Stimulated activated effector memory CD8-positive, alpha-beta T cell treated with anti-CD3 and anti-CD28 coated beads, Interleukin-12 subunit alpha, Interleukin-12 subunit beta, amount 100 ng/mL, for 72 hours (primary cell): ENCODE measurements around the gene GUCY2F.

ENCODE experiments used
- ATAC-seq: fragments of 150-1000 bp; cut with Tn5 transposase; 2 replicates; pipeline ENCODE4 v1.10.0; 2021
- DNase-seq, 2 donors: peaks; one replicate each; pipeline ENCODE4 v3.0.0; 2021 to 2022; ENCODE audit warnings: low spot score in 2 of 2
- H3K27ac Mint-ChIP-seq: one replicate; pipeline ENCODE4 v1.8.0; 2022; ENCODE audit warnings: mild to moderate bottlenecking, mixed read lengths
- H3K36me3 Mint-ChIP-seq: one replicate; pipeline ENCODE4 v1.8.0; 2022; ENCODE audit warnings: mild to moderate bottlenecking, mixed read lengths
- H3K4me1 Mint-ChIP-seq: one replicate; pipeline ENCODE4 v1.8.0; 2022; ENCODE audit warnings: mixed read lengths
- H3K4me3 Mint-ChIP-seq: one replicate; pipeline ENCODE4 v1.8.0; 2022; ENCODE audit warnings: mild to moderate bottlenecking, mixed read lengths
- H3K9me3 Mint-ChIP-seq: one replicate; pipeline ENCODE4 v1.8.0; 2022; ENCODE audit warnings: mixed read lengths

GUCY2F gene

DNA sequence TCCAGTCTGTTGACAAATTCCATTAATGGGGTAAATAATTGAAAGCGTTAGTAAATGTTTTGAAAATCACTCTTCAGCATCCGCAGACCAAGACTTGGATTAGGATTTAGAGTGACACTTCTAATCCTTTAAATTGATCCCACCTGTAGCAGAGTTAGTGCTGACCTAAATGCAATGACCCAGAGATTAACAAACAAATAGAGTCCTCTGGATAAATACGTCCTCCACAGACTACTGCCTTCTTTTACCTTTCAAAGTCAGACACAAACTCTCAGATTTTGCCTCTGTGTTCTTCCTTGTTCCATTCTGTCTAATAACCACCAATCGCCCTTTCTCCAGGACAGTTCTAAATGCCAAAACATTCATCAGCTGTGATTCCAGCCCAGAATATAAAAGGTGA, at the start of gene GUCY2F:
Gene GUCY2F (minus strand): TSS at position 101 of the 400 bp plus-strand sequence. CDS start 6,150 bp downstream, outside the sequence.
- H3K4me3 Mint-ChIP-seq, result no peak within 1 kb of the TSS
- no peaks in the 10 kb centered on the region for H3K9me3 Mint-ChIP-seq
- H3K27ac Mint-ChIP-seq, result no peak within 1 kb of the TSS
- H3K4me1 Mint-ChIP-seq, result no peaks in the 10 kb centered on the region
- no peaks in the 10 kb centered on the region for H3K36me3 Mint-ChIP-seq
- DNase-seq (no peak), ATAC-seq (no peak)

DNA sequence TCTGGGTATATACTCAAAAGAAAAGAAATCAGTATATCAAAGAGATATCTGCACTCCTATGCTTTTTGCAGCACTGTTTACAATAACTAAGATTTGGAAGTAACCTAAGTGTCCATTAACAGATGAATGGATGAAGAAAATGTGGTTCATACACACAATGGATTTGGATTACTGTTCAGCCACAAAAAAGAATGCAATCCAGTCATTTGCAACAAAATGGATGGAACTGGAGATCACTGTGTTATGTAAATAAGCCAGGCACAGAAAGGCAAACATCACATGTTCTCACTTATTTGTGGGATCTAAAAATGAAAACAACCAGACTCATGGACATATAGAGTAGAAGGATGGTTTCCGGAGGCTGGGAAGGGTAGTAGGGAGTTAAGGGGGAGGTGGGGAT, 37.1 kb upstream of the GUCY2F start:
- H3K36me3 Mint-ChIP-seq, result no peaks in the 10 kb centered on the region
- H3K4me3 Mint-ChIP-seq, result no peak overlapping the region
- no peak for ATAC-seq
- H3K4me1 Mint-ChIP-seq, result no peaks in the 10 kb centered on the region
- H3K27ac Mint-ChIP-seq, result no peak overlapping the region
- H3K9me3 Mint-ChIP-seq, result no peaks in the 10 kb centered on the region
- no peak for DNase-seq

DNA sequence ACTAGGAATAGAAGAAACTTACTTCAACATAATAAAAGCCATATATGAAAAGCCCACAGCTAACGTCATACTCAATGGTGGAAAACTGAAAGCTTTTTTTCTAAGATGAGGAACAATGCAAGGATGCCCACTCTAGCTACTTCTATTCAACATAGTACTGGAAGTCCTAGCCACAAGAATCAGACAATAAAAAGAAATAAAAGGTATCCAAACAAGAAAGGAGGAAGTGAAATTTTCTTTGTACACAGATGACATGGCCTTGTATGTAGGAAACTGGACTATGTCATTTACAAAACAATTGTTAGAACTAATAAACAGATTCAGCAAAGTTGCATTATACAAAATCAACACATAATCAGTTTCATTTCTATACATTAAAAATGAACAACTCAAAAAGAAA, 29.2 kb upstream of the GUCY2F start:
- Mint-ChIP-seq H3K9me3 (no peaks in the 10 kb centered on the region), H3K27ac (no peak overlapping the region), H3K36me3 (no peaks in the 10 kb centered on the region), H3K4me3 (no peak overlapping the region), H3K4me1 (no peaks in the 10 kb centered on the region)
- ATAC-seq (no peak), DNase-seq (no peak)

- H3K27ac Mint-ChIP-seq, result no peak overlapping the region
- no peak overlapping the region for H3K4me3 Mint-ChIP-seq
- no peak for ATAC-seq
- DNase-seq, result no peak
- H3K9me3 Mint-ChIP-seq, result no peaks in the 10 kb centered on the region
- H3K36me3 Mint-ChIP-seq, result no peaks in the 10 kb centered on the region
- no peaks in the 10 kb centered on the region for H3K4me1 Mint-ChIP-seq
These were observed 27.0 kb upstream of the GUCY2F start for GRCh38 chrX:109508915-109509314.

- Mint-ChIP-seq H3K9me3 (no peaks in the 10 kb centered on the region), H3K36me3 (no peaks in the 10 kb centered on the region), H3K4me1 (no peaks in the 10 kb centered on the region), H3K4me3 (no peak overlapping the region), H3K27ac (no peak overlapping the region)
- no peak for ATAC-seq
- no peak for DNase-seq
These were observed 19.3 kb upstream of the GUCY2F start for GRCh38 chrX:109501176-109501575.

DNA sequence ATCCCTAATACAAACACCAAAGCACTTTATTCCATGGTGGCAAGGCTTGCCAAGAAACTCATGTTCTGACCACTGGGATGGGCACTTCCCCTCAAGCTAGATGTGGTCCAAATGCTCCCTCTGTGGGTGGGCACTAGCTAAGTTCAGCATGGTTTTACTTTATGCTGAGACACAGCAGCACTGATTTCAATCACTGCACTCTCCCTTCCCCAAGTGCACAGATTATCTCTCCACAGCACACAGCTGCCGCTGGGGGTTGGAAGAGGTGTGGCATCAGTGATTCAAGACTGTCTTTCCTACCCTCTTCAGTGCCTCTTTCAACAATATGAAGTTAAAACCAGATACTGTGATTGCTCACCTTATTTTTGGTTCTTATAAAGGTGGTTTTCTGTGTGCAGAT, 16.5 kb upstream of the GUCY2F start:
- DNase-seq (no peak), ATAC-seq (no peak)
- H3K4me1 Mint-ChIP-seq, result no peaks in the 10 kb centered on the region
- no peaks in the 10 kb centered on the region for H3K9me3 Mint-ChIP-seq
- H3K4me3 Mint-ChIP-seq, result no peak overlapping the region
- no peaks in the 10 kb centered on the region for H3K36me3 Mint-ChIP-seq
- H3K27ac Mint-ChIP-seq, result no peak overlapping the region

DNA sequence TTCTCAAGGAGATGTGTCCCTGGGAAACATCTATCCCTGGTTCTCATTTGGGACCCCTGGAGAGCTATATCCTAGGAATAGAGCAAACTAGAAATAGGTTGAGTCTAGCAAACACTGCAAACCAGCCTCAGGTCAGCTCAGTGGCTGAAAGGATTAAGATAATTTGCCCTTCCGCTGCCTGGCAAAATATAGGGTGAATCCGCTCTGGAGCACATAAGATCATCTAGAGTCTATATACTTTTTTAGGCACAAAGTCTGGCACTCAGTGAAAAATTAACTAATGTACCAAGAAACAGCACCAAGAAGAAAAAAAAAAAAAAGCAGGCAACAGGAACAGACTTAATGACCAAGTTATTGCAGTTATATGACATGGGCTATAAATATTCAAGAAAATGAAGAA, 7.3 kb upstream of the GUCY2F start:
- Mint-ChIP-seq H3K4me1 (no peaks in the 10 kb centered on the region), H3K9me3 (no peaks in the 10 kb centered on the region), H3K36me3 (no peaks in the 10 kb centered on the region), H3K27ac (no peak overlapping the region), H3K4me3 (no peak overlapping the region)
- no peak for ATAC-seq
- no peak for DNase-seq

DNA sequence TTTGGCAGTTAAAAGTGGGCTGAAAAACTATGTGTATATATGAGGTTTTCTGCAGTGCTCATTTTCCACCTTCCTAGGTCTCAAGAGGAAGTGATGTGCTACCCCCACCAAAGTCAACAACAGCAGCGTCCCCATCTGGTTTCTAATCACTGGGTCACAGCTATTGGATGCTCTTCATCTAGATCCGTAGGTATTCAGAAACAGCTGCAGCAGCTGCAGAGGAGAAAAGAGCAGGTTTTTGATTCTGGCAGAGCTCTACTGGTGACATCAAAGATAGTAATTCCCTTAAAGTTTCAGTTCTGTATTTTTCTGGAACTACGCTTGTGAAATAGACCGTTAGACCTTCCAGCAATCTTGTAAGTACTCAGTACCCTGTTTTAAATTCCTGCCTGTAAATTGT, 5.8 kb upstream of the GUCY2F start:
- ATAC-seq, result no peak
- H3K4me1 Mint-ChIP-seq, result no peaks in the 10 kb centered on the region

GRCh38 chrX:109485470-109486340, 3.8 kb upstream of the GUCY2F start:
- DNase-seq (peak; percentile 18 to 61), ATAC-seq (peak; percentile 48)
- H3K36me3 Mint-ChIP-seq, result no peaks in the 10 kb centered on the region
- no peaks in the 10 kb centered on the region for H3K9me3 Mint-ChIP-seq
- no peak overlapping the region for H3K4me3 Mint-ChIP-seq
- no peak overlapping the region for H3K27ac Mint-ChIP-seq
- H3K4me1 Mint-ChIP-seq, result no peaks in the 10 kb centered on the region

More for the DNA sequence above, 5.8 kb upstream of the GUCY2F start:
- Mint-ChIP-seq H3K27ac (no peak overlapping the region), H3K36me3 (no peaks in the 10 kb centered on the region), H3K4me3 (no peak overlapping the region), H3K9me3 (no peaks in the 10 kb centered on the region)
- no peak for DNase-seq

DNA sequence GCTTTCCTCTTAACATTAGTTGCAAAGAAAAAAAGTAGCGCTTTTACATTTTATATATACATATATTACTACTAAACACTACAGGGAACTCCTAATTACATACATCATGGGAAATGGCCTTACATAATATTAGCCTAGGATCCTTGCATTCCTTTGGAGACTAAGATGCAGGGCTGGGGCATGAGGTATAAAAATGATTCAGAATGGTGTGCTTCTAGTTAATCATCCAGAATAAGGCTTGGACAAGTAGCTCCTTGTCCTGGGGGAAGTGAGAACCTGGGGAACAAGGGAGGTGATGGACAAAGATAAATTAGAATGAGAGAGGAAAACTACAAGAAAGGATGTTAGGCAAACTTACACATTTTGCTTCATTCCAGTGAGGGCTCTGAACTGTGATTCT, 3.0 kb upstream of the GUCY2F start:
- DNase-seq, result no peak
- Mint-ChIP-seq H3K4me1 (no peaks in the 10 kb centered on the region), H3K27ac (no peak overlapping the region), H3K4me3 (no peak overlapping the region), H3K9me3 (no peaks in the 10 kb centered on the region), H3K36me3 (no peaks in the 10 kb centered on the region)
- no peak for ATAC-seq

DNA sequence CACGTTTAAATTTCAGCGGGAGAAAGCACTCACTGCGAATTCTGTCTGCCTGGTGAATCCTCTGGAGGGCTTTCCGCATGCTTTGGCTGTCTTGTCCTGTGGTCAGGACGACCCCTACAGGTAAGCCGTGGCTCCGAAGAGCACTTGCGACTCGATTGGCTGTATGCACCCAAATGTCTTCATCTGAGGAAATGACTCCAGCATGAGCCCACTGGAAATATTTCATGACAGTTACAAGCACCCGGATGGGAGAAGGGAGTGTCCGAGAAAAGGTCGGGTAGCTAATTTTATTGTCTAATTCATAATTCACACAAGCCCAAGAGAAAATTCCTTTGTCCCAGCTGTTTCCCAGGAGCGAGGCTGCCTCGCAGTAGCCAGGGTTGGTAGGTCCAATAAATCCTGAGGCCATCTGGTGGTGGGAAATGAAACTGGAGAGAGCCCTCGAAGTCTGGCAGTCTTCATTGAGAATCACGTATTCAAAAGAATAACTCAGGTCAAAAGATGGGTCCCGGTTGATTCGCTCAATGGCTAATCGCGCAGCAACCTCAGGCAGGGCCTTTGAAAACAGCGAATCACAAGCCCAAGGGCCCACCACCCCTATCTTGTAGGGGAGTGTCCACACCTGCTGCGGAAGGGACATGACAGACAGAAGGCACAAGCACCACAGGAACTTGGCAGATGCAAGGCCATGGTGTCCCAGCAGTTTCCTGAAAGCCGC, 6.6 kb downstream of the GUCY2F start:
- Mint-ChIP-seq H3K27ac (no peak overlapping the region), H3K4me1 (peaks cover 7% of the 10 kb centered on the region), H3K9me3 (no peaks in the 10 kb centered on the region), H3K36me3 (no peaks in the 10 kb centered on the region), H3K4me3 (no peak overlapping the region)
- no peak for DNase-seq
- no peak for ATAC-seq

GRCh38 chrX:109472939-109473735, 8.7 kb downstream of the GUCY2F start:
- H3K4me1 Mint-ChIP-seq, result peaks cover 7% of the 10 kb centered on the region
- no peak overlapping the region for H3K27ac Mint-ChIP-seq
- peak in 1 of 2 donors; percentile 42 for DNase-seq
- no peaks in the 10 kb centered on the region for H3K9me3 Mint-ChIP-seq
- H3K36me3 Mint-ChIP-seq, result no peaks in the 10 kb centered on the region
- ATAC-seq, result peak; percentile 87
- no peak overlapping the region for H3K4me3 Mint-ChIP-seq

DNA sequence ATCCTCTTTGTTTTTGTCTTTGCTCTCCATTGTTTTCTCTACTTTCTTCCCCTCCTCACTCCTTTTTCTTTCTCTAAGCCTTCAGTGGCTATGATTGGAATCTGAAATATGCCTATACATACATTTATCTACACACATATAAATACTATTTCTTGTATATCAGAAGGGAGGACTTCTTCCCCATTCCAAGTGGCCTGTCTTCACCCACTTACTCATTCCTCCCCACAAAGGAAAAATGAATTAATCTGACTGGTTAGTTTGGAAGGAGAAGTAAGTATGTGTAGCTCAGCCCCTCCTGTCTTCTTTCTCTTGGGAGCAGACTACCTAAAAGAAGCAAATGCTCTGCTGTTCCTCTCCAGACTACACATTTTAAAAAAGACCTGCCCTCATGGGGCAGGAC, 17.7 kb downstream of the GUCY2F start:
- Mint-ChIP-seq H3K9me3 (no peaks in the 10 kb centered on the region), H3K4me3 (no peak overlapping the region), H3K36me3 (no peaks in the 10 kb centered on the region), H3K4me1 (no peaks in the 10 kb centered on the region), H3K27ac (no peak overlapping the region)
- DNase-seq (no peak), ATAC-seq (no peak)

DNA sequence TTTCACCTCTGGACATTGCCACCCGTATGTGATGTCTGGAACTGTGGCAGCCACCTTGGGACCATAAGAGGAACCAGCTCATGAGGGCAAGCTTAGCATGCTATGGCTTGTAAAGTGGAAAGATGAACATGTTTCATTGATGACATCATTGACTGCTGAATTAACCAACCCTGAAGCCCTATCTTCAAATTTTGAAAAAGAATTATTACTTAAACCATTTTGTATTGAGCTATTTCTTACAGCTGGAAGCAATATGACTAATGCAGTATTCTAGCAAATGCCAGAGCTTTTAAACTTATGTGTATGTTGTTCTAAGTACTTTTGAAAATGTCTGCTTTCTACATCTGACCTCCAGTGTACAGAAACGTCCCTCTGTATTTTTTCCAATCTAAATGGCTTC, 18.1 kb downstream of the GUCY2F start:
- Mint-ChIP-seq H3K27ac (no peak overlapping the region), H3K4me3 (no peak overlapping the region), H3K4me1 (no peaks in the 10 kb centered on the region), H3K9me3 (no peaks in the 10 kb centered on the region), H3K36me3 (no peaks in the 10 kb centered on the region)
- no peak for ATAC-seq
- no peak for DNase-seq

GRCh38 chrX:109448282-109448938, 33.5 kb downstream of the GUCY2F start:
- Mint-ChIP-seq H3K4me3 (no peak overlapping the region), H3K9me3 (no peaks in the 10 kb centered on the region), H3K4me1 (no peaks in the 10 kb centered on the region), H3K27ac (no peak overlapping the region), H3K36me3 (no peaks in the 10 kb centered on the region)
- ATAC-seq (no peak), DNase-seq (no peak)
